ENCODE data around the gene TAOK1. TPM values are rescaled to one million over a fixed set of nuclear protein-coding genes. Genes with fewer than 3 reads are reported as not detected.

TAOK1 gene
- total and polyA plus RNA-seq, 10 of the 15 experiments (the other 5 are each of a cell fraction or from before 2014, with no cell fraction given): 2.0 to 27.1 (median 11.8) TPM

GRCh38 chr17:29549177-29549923 lies 159.2 kb downstream of the TAOK1 start (continued):
- no peak for TF ChIP-seq CEBPZ (IDR thresholded peaks at IDR 0.05; ENCODE audit: low read depth, low read length)
- peak; percentile 85; the same call in 1 of the 2 replicates for TF ChIP-seq BMI1 (IDR thresholded peaks at IDR 0.05; ENCODE audit: borderline replicate concordance)
- no peak for TF ChIP-seq BRCA1 (IDR thresholded peaks at IDR 0.05; ENCODE audit: low read depth, low read length)
- no peak for TF ChIP-seq TCF12 (IDR thresholded peaks at IDR 0.05; ENCODE audit: low read depth, low read length)
- no peak for TF ChIP-seq NKRF (conservative IDR thresholded peaks at IDR 0.05)
- TF ChIP-seq CBFB (IDR thresholded peaks at IDR 0.05; ENCODE audit: low read depth): no peak
- TF ChIP-seq STAT3 (IDR thresholded peaks at IDR 0.05; ENCODE audit: low read depth, low read length): no peak
- peak; percentile 61; the same call in 1 of the 2 replicates for TF ChIP-seq RUNX3 (IDR thresholded peaks at IDR 0.05; ENCODE audit: low read length)
- TF ChIP-seq NR2C2 (IDR thresholded peaks at IDR 0.05; ENCODE audit: borderline replicate concordance, control insufficient read depth, insufficient read length, low read depth): no peak
- no peak for TF ChIP-seq PBX3 (IDR thresholded peaks at IDR 0.05; ENCODE audit: insufficient replicate concordance, low read depth, low read length)
- TF ChIP-seq PAX5 (IDR thresholded peaks at IDR 0.05; ENCODE audit: borderline replicate concordance, low read depth, low read length): no peak
- no peak for TF ChIP-seq ZNF207 (IDR thresholded peaks at IDR 0.05; ENCODE audit: borderline replicate concordance)
- TF ChIP-seq MXI1 (IDR thresholded peaks at IDR 0.05; ENCODE audit: low read depth, low read length): peak; percentile 39; the same call in 1 of the 2 replicates
- TF ChIP-seq, protein P1, sequence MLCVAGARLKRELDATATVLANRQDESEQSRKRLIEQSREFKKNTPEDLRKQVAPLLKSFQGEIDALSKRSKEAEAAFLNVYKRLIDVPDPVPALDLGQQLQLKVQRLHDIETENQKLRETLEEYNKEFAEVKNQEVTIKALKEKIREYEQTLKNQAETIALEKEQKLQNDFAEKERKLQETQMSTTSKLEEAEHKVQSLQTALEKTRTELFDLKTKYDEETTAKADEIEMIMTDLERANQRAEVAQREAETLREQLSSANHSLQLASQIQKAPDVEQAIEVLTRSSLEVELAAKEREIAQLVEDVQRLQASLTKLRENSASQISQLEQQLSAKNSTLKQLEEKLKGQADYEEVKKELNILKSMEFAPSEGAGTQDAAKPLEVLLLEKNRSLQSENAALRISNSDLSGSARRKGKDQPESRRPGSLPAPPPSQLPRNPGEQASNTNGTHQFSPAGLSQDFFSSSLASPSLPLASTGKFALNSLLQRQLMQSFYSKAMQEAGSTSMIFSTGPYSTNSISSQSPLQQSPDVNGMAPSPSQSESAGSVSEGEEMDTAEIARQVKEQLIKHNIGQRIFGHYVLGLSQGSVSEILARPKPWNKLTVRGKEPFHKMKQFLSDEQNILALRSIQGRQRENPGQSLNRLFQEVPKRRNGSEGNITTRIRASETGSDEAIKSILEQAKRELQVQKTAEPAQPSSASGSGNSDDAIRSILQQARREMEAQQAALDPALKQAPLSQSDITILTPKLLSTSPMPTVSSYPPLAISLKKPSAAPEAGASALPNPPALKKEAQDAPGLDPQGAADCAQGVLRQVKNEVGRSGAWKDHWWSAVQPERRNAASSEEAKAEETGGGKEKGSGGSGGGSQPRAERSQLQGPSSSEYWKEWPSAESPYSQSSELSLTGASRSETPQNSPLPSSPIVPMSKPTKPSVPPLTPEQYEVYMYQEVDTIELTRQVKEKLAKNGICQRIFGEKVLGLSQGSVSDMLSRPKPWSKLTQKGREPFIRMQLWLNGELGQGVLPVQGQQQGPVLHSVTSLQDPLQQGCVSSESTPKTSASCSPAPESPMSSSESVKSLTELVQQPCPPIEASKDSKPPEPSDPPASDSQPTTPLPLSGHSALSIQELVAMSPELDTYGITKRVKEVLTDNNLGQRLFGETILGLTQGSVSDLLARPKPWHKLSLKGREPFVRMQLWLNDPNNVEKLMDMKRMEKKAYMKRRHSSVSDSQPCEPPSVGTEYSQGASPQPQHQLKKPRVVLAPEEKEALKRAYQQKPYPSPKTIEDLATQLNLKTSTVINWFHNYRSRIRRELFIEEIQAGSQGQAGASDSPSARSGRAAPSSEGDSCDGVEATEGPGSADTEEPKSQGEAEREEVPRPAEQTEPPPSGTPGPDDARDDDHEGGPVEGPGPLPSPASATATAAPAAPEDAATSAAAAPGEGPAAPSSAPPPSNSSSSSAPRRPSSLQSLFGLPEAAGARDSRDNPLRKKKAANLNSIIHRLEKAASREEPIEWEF (IDR thresholded peaks at IDR 0.05; ENCODE audit: insufficient replicate concordance, low read depth, low read length): no peak
- no peak for TF ChIP-seq CHD4 (IDR thresholded peaks at IDR 0.05)
- TF ChIP-seq EZH2 (IDR thresholded peaks at IDR 0.05; ENCODE audit: borderline replicate concordance, control insufficient read depth, low read depth, low read length): no peak
- no peak for TF ChIP-seq KLF5 (IDR thresholded peaks at IDR 0.05; ENCODE audit: partially characterized antibody)

Data from GM12878 (cell line).